GM12878 (cell line): Measurements from ENCODE around the gene CASP4.

Experiments
- ATF2 ChIP-seq: IDR thresholded peaks from 2 replicates; pipeline ENCODE4 v1.6.1; 2012; ENCODE audit warnings: low read length, inconsistent platforms
- CEBPB ChIP-seq, 2 experiments: fragments of 150-350 bp in 1 of 2; IDR thresholded peaks; 2 replicates each; pipeline ENCODE4 v1.6.1; 2012 to 2014; ENCODE audit warnings: low read depth in 2 of 2, low read length in 2 of 2, borderline replicate concordance in 1 of 2, inconsistent platforms in 1 of 2
- CREM ChIP-seq: IDR thresholded peaks from 2 replicates; pipeline ENCODE4 v1.6.1; 2014; ENCODE audit warnings: antibody characterized with exemption, low read depth
- CTCF ChIP-seq, 3 experiments: IDR thresholded peaks in 2 of 3; conservative IDR thresholded peaks in 1 of 3; 2 replicates each; pipeline ENCODE4 v1.5.1; 2011; ENCODE audit warnings: low read depth in 3 of 3, low read length in 3 of 3, mild to moderate bottlenecking in 3 of 3, control low read depth in 2 of 3, moderate library complexity in 2 of 3, inconsistent platforms in 1 of 3, mixed read lengths in 1 of 3; ENCODE audit not compliant: control insufficient read depth in 2 of 3, insufficient read depth in 1 of 3; ENCODE audit errors: extremely low read depth in 1 of 3
- ESRRA ChIP-seq: IDR thresholded peaks from 2 replicates; pipeline ENCODE4 v1.6.1; 2012; ENCODE audit warnings: mild to moderate bottlenecking, low read length, improper control_type of control experiment
- FOXM1 ChIP-seq: IDR thresholded peaks from 2 replicates; pipeline ENCODE4 v1.6.1; 2012; ENCODE audit warnings: low read depth, mild to moderate bottlenecking, inconsistent platforms, low read length, moderate library complexity
- KLF5 ChIP-seq: fragments of 450-650 bp; IDR thresholded peaks from 2 replicates; pipeline ENCODE4 v1.6.1; 2014; ENCODE audit warnings: mild to moderate bottlenecking; ENCODE audit not compliant: partially characterized antibody
- POLR2A ChIP-seq: IDR thresholded peaks from 2 replicates; pipeline ENCODE4 v1.6.1; 2011; ENCODE audit warnings: low read depth, mild to moderate bottlenecking, low read length
- SIN3A ChIP-seq: IDR thresholded peaks from 2 replicates; pipeline ENCODE4 v1.6.1; 2012; ENCODE audit warnings: low read depth, low read length, improper control_type of control experiment
- ZNF217 ChIP-seq: fragments of 450-650 bp; IDR thresholded peaks from 2 replicates; pipeline ENCODE4 v1.6.1; 2017; ENCODE audit warnings: antibody characterized with exemption, mild to moderate bottlenecking
- ZNF24 ChIP-seq: fragments of 450-650 bp; IDR thresholded peaks from 2 replicates; pipeline ENCODE4 v1.6.1; 2017; ENCODE audit warnings: antibody characterized with exemption, mild to moderate bottlenecking
- ZNF274 ChIP-seq: IDR thresholded peaks from one replicate; pipeline ENCODE4 v1.8.0; 2011; ENCODE audit not compliant: insufficient read length, insufficient read depth

- TF ChIP-seq SIN3A: no peak
- TF ChIP-seq KLF5: no peak
- TF ChIP-seq CTCF (IDR thresholded peaks at IDR 0.05 in 2 of 3, conservative IDR thresholded peaks at IDR 0.05 in 1 of 3; ENCODE audit: control insufficient read depth in 2 of 3, extremely low read depth in 1 of 3, insufficient read depth in 1 of 3, low read depth in 3 of 3, low read length in 3 of 3): no peak
- TF ChIP-seq ATF2: no peak
- TF ChIP-seq ZNF217: no peak
- TF ChIP-seq ESRRA: no peak
- TF ChIP-seq POLR2A: no peak
- no peak for TF ChIP-seq CREM
- TF ChIP-seq ZNF24: no peak
- TF ChIP-seq CEBPB (IDR thresholded peaks at IDR 0.05; ENCODE audit: borderline replicate concordance in 1 of 2, low read depth in 2 of 2, low read length in 2 of 2): no peak
- TF ChIP-seq FOXM1: no peak
- no peak for TF ChIP-seq ZNF274
Measured at GRCh38 chr11:105000167-105000566, 31.8 kb upstream of the CASP4 start.
